ENCODE data around the gene TGM3.

- TF ChIP-seq, protein P1, sequence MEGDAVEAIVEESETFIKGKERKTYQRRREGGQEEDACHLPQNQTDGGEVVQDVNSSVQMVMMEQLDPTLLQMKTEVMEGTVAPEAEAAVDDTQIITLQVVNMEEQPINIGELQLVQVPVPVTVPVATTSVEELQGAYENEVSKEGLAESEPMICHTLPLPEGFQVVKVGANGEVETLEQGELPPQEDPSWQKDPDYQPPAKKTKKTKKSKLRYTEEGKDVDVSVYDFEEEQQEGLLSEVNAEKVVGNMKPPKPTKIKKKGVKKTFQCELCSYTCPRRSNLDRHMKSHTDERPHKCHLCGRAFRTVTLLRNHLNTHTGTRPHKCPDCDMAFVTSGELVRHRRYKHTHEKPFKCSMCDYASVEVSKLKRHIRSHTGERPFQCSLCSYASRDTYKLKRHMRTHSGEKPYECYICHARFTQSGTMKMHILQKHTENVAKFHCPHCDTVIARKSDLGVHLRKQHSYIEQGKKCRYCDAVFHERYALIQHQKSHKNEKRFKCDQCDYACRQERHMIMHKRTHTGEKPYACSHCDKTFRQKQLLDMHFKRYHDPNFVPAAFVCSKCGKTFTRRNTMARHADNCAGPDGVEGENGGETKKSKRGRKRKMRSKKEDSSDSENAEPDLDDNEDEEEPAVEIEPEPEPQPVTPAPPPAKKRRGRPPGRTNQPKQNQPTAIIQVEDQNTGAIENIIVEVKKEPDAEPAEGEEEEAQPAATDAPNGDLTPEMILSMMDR (IDR thresholded peaks at IDR 0.05) = no peak
- TF ChIP-seq POLR2A (IDR thresholded peaks at IDR 0.05) = no peak
These were observed 83.9 kb downstream of the TGM3 start for GRCh38 chr20:2379511-2380229.
